ENCODE measurements around the gene PCIF1.
A peak's percentile ranks its signal among the peaks of the same experiment; 100 is the strongest.
"Not testable (repeated sequence)": the region's sequence is repeated elsewhere in the genome, so short reads cannot be mapped to it uniquely, and the experiment has no call there.

PCIF1 gene

DNA sequence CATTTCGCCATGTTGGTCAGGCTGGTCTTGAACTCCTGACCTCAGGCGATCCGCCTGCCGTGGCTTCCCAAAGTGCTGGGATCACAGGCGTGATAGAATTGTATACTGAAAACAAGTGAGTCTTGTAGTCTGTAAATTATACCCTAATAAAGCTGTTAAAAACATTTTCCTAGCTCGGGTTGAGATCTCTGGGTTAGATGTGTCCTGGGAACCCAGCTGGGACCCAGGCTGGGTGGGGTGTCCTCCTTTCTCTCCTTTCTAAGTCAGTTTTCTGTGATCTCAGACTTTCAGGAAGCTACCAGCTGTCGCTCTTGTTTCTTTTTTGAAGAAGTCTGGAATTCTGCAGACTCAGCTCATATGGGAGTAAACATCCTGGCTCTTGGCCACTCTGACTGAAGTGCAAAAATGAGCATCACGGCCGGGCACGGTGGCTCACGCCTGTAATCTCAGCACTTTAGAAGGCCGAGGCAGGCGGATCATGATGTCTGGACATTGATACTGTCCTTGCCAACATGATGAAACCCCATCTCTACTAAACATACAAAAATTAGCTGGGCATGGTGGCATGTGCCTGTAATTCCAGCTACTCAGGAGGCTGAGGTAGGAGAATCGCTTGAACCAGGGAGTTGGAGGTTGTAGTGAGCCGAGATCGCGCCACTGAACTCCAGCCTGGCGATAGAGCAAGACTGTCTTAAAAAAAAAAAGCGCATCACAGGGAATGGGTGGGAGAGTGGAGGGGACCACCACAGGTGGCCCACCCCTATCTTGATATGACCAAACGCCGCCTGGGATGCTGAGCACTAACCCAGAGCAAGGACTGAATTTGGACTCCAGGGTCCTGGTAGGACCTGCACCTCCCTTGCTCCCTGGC is 9.9 kb upstream of the PCIF1 start:
- DNase-seq (ENCODE audit: low read depth in 2 of 2), result no peak

DNA sequence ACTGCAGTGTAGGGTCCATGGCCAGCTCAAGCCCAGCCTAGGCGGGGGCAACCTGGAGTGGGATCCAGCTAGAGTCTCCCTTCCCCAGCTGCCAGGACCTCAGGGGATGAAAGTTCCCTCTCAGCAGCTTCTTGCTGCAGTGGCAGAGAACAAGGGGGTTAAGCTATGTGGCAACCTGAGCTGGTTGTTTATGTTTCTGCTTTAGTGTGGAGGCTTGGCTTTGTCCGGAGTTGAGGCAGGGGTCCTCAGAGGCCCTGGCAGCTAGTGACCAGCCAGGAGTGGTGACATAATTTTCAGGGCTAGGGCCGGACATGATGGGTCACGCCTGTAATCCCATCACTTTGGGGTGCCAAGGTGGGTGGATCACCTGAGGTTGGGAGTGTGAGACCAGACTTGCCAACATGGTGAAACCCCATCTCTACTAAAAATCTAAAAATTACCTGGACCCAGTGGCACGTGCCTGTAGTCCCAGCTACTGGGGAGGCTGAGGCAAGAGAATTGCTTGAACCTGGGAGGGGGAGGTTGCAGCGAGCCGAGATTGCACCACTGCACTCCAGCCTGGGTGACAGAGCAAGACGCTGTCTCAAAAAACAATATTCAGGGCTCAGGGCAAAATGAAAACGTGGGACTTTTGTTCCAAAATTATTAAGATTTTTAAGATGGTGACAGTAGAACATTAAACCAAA is 8.5 kb upstream of the PCIF1 start:
- no peak for DNase-seq (ENCODE audit: low read depth in 2 of 2)

- DNase-seq (ENCODE audit: low read depth in 2 of 2), result no peak
Observed at GRCh38 chr20:45926731-45927070, 7.8 kb upstream of the PCIF1 start.

- no peak for DNase-seq (ENCODE audit: low read depth in 2 of 2)
Observed at GRCh38 chr20:45927071-45927878, 7.2 kb upstream of the PCIF1 start.

GRCh38 chr20:45931680-45932079 is 2.8 kb upstream of the PCIF1 start:
- not testable (repeated sequence) for DNase-seq (ENCODE audit: low read depth in 2 of 2)

- peak in 1 of 2 donors; percentile 11 for DNase-seq (ENCODE audit: low read depth in 2 of 2)
Observed at GRCh38 chr20:45933266-45934045, 1.0 kb upstream of the PCIF1 start.

DNA sequence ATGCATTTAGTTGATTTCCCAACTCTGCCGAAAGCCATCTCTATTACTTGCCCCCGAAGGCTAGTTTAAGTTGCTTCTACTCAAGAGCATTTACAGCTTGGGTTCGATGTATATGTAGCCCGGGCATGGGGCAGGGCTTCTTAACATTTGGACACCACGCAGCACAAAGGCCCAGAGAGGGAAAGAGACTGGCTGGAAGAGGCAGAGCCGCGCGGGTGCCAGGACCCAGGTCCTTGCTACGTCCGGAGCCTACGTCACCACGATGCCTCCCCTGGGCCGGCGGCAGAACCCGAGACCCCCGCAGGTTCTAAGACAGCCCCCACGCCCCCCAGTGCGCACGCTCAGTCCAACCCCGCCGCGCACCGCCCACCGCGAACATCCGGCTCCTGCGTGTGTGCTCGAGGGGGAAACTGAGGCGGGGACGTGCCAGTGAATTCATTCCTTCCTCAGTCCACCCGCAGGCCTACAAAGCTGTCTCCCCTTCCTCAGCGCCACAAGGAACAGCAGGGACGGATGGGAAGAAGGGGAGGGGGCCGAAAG is 367 bp upstream of the PCIF1 start:
- DNase-seq (ENCODE audit: low read depth in 2 of 2), result no peak

- DNase-seq (ENCODE audit: low read depth in 2 of 2), result no peak
Observed at GRCh38 chr20:45935416-45936046, 1.0 kb downstream of the PCIF1 start.

GRCh38 chr20:45937765-45938164 is 3.3 kb downstream of the PCIF1 start:
- no peak for DNase-seq (ENCODE audit: low read depth in 2 of 2)

DNA sequence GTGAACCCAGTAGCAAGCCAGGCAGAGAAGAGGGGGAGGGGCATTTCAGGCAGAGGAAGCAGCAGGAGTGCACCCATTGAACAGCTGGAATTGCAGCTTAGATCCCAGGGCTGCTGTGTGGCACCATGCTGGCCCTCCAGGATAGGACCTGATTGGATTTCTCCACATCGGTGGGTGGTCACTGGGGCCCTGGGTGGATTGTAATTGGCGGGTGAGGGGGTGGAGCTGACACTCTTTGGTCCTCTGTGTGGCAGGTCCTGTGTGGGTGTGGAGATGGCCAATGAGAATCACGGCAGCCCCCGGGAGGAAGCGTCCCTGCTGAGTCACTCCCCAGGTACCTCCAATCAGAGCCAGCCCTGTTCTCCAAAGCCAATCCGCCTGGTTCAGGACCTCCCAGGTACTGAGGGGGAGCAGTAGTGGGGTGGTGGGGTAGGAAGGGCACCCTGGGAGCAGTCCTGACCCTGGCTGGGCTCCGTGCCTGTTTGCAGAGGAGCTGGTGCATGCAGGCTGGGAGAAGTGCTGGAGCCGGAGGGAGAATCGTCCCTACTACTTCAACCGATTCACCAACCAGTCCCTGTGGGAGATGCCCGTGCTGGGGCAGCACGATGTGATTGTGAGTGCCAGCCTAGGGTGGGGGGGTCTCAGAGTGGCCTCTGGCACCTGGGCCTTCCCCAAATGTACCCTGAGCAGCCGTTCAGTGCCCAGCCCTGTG is 4.4 kb downstream of the PCIF1 start:
- DNase-seq (ENCODE audit: low read depth in 2 of 2), result no peak

DNA sequence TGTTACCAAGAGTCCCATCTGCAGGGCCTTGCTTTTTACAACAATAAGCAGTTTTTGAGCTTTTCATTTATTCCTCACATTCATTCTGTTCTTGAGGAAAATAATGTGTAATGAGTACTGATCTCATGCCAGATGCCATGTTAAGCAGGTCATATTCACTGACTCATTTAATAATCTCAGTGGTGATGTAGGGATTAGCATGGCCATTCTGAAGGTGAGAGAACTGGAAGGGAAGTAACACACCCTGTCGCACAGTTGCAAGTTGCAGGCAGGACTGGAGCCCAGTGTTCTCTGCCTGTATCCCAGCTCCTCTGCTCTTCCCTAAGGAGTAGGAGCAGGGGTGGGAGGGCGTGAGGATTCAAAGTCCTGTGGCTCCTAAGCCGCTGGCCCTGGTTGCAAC is 5.6 kb downstream of the PCIF1 start:
- DNase-seq (ENCODE audit: low read depth in 2 of 2), result no peak

- no peak for DNase-seq (ENCODE audit: low read depth in 2 of 2)
Observed at GRCh38 chr20:45940469-45940868, 6.0 kb downstream of the PCIF1 start.

GRCh38 chr20:45943613-45944012 is 9.1 kb downstream of the PCIF1 start:
- DNase-seq (ENCODE audit: low read depth in 2 of 2), result no peak

DNA sequence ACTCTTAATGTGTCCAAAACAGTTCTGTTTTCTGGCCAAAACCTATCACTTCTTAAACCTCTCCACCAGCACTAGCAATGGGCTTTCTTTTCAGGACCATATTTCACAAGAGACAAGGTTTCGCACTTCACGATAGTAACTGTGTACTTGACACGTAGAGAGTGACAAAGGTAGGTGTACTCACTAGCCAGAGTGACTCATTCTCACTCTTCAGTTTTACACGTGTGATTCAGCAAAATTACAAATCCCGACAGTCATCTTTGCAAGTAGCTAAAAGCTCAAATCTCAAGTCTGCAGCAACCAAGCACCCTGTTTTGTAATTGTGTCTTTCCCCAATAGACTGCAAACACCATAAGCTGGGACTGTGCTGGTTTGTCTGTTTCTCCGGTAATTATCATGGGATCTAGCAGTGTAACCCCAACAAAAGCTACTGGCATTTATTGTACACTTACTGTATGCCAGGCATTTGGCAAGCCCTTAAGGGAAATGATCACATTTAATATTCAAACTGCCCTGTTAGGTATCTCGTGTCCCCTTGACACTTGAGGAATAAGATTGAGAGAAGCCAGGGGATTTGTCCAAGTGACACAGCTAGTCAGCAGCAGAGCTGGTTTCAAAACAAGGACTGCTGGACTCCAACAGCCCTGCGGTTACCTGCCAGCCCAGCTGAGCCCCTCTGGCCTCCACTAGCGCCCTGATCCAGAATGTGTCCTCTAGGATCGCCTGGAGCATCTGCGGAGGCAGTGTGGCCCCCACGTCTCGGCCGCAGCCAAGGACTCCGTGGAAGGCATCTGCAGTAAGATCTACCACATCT is 9.9 kb downstream of the PCIF1 start:
- DNase-seq (ENCODE audit: low read depth in 2 of 2), result no peak

GRCh38 chr20:45944965-45945677 is 10.6 kb downstream of the PCIF1 start:
- DNase-seq (ENCODE audit: low read depth in 2 of 2), result no peak

- DNase-seq (ENCODE audit: low read depth in 2 of 2), result no peak
Observed at GRCh38 chr20:45945678-45946148, 11.2 kb downstream of the PCIF1 start.

DNA sequence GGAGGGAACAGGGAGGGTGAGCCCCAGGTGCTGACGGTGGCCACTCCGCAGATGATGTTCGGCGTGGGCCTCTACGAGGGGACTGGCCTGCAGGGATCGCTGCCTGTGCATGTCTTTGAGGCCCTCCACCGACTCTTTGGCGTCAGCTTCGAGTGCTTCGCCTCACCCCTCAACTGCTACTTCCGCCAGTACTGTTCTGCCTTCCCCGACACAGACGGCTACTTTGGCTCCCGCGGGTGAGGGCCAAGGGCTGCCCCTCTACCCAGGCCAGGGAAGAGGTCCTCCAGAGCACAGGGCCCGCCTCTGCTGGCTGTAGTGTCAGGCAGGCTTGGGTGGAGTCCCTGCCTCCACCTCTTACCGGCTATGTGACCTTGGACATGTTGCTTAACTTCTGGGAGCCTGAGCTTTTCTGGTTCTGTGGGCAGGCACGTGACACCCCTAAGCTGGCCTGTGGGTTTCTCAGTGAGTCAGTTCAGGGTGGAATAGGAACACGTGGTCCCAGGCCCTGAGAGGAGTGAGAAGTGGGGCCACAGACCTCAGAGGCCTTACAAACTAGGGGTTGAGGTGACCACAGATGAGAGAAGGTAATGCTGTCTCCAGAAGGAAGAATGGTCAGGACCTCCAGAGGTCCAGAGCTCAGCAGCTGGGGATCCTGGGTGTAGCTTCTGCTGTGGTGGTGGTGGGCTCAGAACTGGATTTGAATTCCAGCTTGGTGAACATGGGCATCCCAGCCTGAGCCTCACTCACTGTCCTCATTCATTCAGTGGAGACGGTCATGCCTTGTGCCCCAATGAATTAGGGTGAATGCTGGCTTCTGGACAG is 11.9 kb downstream of the PCIF1 start:
- DNase-seq (ENCODE audit: low read depth in 2 of 2), result no peak
